ENCODE results near the gene UBN1. TPM values are rescaled to one million over a fixed set of nuclear protein-coding genes. Genes with fewer than 3 reads are reported as not detected.

The UBN1 gene
- total RNA-seq, 1 experiment from 2014 or later: 63.1 TPM

GRCh38 chr16:4855371-4855770 is 8.1 kb downstream of the UBN1 start:
- TF ChIP-seq SIN3A (IDR thresholded peaks at IDR 0.05; ENCODE audit: borderline replicate concordance, insufficient read depth, low read depth, low read length) (no peak), CTCF (IDR thresholded peaks at IDR 0.05) (no peak), POLR2AphosphoS5 (IDR thresholded peaks at IDR 0.05; ENCODE audit: low read depth, low read length) (no peak), REST (IDR thresholded peaks at IDR 0.05; ENCODE audit: insufficient read depth in 1 of 2, low read depth in 2 of 2, low read length in 1 of 2) (no peak), TCF7L2 (IDR thresholded peaks at IDR 0.05; ENCODE audit: low read depth, low read length) (no peak)
- DNase-seq (ENCODE audit: low read depth, low spot score) (no peak), ATAC-seq (no peak)
- H3K9me3 ChIP-seq (ENCODE audit: control insufficient read depth, insufficient read depth, low read depth, low read length): no peaks in the 10 kb centered on the region
- in situ Hi-C loops (cut with HindIII; ENCODE audit: low pct_unique_long_range_greater_than_20kb, low sequenced_read_pairs): no loop called here
- H3K27me3 ChIP-seq (ENCODE audit: control insufficient read depth, insufficient read depth, low read length): no peaks in the 10 kb centered on the region
- ChIA-PET CTCF (no interaction called here), POLR2A (interaction anchor here (0.7 kb wide), 1 partner anchor 218 kb away, joined by 11 read pairs; no protein-coding TSS in a partner anchor)
- H3K4me3 ChIP-seq (ENCODE audit: low read depth in 2 of 2, low read length in 2 of 2): no peak overlapping the region
- intact Hi-C loops (cut with micrococcal nuclease; ENCODE audit: unreplicated experiment): no loop called here
- no peak overlapping the region for H3K27ac ChIP-seq (ENCODE audit: low read length)
- peaks cover 2% of the 10 kb centered on the region for H3K4me1 ChIP-seq (ENCODE audit: control insufficient read depth, insufficient read depth, low read length)
- BruUV-seq (replicated peaks): no TSS peak
- peaks cover 25% of the 10 kb centered on the region for H3K36me3 ChIP-seq (ENCODE audit: control insufficient read depth, insufficient read depth, low read length)

GRCh38 chr16:4855804-4856203 is 8.5 kb downstream of the UBN1 start:
- no peak for DNase-seq (ENCODE audit: low read depth, low spot score)
- ATAC-seq: no peak
- Histone ChIP-seq H3K9me3 (ENCODE audit: control insufficient read depth, insufficient read depth, low read depth, low read length) (no peaks in the 10 kb centered on the region), H3K4me3 (ENCODE audit: low read depth in 2 of 2, low read length in 2 of 2) (no peak overlapping the region), H3K27ac (ENCODE audit: low read length) (no peak overlapping the region), H3K4me1 (ENCODE audit: control insufficient read depth, insufficient read depth, low read length) (no peaks in the 10 kb centered on the region; the same call in 1 of the 2 replicates), H3K27me3 (ENCODE audit: control insufficient read depth, insufficient read depth, low read length) (no peaks in the 10 kb centered on the region), H3K36me3 (ENCODE audit: control insufficient read depth, insufficient read depth, low read length) (peaks cover 26% of the 10 kb centered on the region)
- ChIA-PET POLR2A (interaction anchor here (0.7 kb wide), 1 partner anchor 219 kb away, joined by 11 read pairs; no protein-coding TSS in a partner anchor), CTCF (no interaction called here)
- intact Hi-C loops (cut with micrococcal nuclease; ENCODE audit: unreplicated experiment) (no loop called here), in situ Hi-C loops (cut with HindIII; ENCODE audit: low pct_unique_long_range_greater_than_20kb, low sequenced_read_pairs) (no loop called here)
- no TSS peak for BruUV-seq (replicated peaks)
- TF ChIP-seq SIN3A (IDR thresholded peaks at IDR 0.05; ENCODE audit: borderline replicate concordance, insufficient read depth, low read depth, low read length) (no peak), TCF7L2 (IDR thresholded peaks at IDR 0.05; ENCODE audit: low read depth, low read length) (no peak), REST (IDR thresholded peaks at IDR 0.05; ENCODE audit: insufficient read depth in 1 of 2, low read depth in 2 of 2, low read length in 1 of 2) (no peak), CTCF (IDR thresholded peaks at IDR 0.05) (no peak), POLR2AphosphoS5 (IDR thresholded peaks at IDR 0.05; ENCODE audit: low read depth, low read length) (no peak)
